GM21723 (cell line): ENCODE results near the gene ZBED4.
"Not testable (repeated sequence)": the region's sequence is repeated elsewhere in the genome, so short reads cannot be mapped to it uniquely, and the experiment has no call there.

Experiments
- ATAC-seq: cut with Tn5 transposase; IDR thresholded peaks from one replicate; pipeline ENCODE4 v1.9.1; 2021; ENCODE audit warnings: mild to moderate bottlenecking, moderate library complexity; ENCODE audit not compliant: unreplicated experiment

The ZBED4 gene, protein sequence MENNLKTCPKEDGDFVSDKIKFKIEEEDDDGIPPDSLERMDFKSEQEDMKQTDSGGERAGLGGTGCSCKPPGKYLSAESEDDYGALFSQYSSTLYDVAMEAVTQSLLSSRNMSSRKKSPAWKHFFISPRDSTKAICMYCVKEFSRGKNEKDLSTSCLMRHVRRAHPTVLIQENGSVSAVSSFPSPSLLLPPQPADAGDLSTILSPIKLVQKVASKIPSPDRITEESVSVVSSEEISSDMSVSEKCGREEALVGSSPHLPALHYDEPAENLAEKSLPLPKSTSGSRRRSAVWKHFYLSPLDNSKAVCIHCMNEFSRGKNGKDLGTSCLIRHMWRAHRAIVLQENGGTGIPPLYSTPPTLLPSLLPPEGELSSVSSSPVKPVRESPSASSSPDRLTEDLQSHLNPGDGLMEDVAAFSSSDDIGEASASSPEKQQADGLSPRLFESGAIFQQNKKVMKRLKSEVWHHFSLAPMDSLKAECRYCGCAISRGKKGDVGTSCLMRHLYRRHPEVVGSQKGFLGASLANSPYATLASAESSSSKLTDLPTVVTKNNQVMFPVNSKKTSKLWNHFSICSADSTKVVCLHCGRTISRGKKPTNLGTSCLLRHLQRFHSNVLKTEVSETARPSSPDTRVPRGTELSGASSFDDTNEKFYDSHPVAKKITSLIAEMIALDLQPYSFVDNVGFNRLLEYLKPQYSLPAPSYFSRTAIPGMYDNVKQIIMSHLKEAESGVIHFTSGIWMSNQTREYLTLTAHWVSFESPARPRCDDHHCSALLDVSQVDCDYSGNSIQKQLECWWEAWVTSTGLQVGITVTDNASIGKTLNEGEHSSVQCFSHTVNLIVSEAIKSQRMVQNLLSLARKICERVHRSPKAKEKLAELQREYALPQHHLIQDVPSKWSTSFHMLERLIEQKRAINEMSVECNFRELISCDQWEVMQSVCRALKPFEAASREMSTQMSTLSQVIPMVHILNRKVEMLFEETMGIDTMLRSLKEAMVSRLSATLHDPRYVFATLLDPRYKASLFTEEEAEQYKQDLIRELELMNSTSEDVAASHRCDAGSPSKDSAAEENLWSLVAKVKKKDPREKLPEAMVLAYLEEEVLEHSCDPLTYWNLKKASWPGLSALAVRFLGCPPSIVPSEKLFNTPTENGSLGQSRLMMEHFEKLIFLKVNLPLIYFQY

GRCh38 chr22:49852898-49853894 is at the start of gene ZBED4:
TSS of gene ZBED4 (plus strand) at chr22:49853844. CDS start at chr22:49883663, 29,819 bp downstream.
- peak; percentile 74 for ATAC-seq

- ATAC-seq = no peak
Observed at GRCh38 chr22:49807129-49807528, 46.5 kb upstream of the ZBED4 start.

- ATAC-seq = no peak
Observed at GRCh38 chr22:49807780-49808708, 45.6 kb upstream of the ZBED4 start.

DNA sequence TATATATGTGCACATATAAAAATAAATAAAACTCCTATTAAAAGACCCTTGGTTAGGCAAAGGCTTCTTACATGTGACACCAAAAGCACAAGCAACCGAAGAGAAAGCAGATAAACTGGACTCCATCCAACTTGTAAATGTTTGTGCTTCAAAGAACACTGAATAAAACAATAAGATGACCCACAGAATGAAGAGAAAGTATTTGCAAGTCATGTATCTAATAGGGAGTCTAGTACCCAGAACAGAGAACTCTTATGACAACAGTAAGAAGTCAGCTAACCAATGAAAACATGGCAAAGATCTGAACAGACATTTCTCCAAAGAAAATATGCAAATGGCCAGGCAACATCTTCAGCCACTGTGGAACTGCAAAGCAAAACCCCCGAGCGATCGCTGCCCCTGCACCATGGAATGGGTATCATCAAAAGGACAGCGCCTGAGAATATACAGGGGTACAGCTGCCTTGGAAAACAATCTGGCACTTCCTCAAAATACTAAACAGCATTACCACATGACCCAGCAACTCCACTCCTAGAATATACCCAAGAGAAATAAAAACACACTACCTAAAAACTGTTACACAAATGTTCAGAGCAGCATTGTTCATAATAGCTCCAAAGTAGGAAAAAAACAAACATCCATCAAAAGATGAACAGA is 43.2 kb upstream of the ZBED4 start:
- no peak for ATAC-seq

- no peak for ATAC-seq
Observed at GRCh38 chr22:49811020-49811791, 42.4 kb upstream of the ZBED4 start.

GRCh38 chr22:49812838-49813237 is 40.8 kb upstream of the ZBED4 start:
- no peak for ATAC-seq

DNA sequence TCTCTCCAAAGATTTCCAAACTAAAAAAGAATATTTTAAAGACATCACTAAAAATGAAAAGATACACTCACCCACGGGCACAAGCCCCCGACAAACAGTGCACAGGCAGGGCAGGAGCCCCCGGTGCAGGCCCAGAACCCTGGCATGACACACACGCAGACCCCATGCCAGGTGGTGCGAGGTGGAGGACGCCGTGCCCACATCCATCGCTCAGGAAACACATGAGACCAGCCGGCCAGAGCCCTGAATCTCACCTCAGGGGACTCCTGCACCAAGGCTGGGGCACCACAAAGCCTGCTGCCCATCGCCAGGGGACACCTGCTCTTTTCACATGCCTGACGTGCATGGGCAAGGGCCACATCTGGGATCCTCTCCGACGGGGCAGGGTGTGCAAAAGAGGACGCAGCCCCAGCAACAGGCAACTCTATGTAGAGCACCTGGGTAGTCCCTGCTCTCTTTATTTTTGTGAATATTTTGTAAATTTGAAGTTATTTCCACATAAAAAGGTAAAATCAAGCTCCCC is 39.4 kb upstream of the ZBED4 start:
- ATAC-seq = no peak

- no peak for ATAC-seq
Observed at GRCh38 chr22:49814856-49815255, 38.8 kb upstream of the ZBED4 start.

- ATAC-seq = no peak
Observed at GRCh38 chr22:49815641-49816091, 38.0 kb upstream of the ZBED4 start.

DNA sequence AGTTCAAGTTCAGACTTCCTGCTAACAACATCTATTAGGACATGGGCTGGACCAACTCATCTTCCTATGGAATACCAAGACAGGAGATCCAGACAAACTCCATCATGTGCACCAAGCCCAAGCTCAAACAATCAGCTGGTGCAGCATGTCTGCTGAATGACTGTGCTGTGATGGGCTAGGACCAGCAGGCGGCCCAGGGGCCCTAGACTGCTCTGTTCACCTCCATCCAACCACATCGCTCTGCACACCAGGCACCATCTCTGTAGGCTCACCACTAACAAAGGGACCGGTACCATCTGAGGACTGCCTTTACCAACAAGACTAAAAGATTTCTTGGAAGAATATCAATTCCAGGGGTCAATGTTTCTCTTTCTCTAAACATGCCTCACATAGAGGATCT is 36.3 kb upstream of the ZBED4 start:
- ATAC-seq = no peak

DNA sequence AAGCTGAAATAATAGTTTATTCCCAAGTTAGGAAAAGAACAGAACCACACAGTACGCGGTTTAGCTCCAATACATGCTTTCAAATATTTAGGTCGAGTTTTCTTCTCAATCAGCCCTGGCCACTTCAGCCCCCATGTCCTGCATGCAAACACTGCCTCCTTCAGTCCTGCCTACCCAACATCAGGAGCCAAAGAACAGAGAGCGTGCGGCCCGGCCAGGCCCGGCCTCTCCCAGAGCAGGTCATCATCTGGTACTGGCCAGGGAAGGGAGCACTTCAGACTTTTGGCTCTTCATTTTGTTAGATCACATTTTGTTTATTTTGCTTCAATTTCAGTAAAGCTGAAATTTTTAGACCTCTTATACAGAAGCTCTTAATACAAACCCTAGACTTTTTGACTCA is 32.7 kb upstream of the ZBED4 start:
- no peak for ATAC-seq

DNA sequence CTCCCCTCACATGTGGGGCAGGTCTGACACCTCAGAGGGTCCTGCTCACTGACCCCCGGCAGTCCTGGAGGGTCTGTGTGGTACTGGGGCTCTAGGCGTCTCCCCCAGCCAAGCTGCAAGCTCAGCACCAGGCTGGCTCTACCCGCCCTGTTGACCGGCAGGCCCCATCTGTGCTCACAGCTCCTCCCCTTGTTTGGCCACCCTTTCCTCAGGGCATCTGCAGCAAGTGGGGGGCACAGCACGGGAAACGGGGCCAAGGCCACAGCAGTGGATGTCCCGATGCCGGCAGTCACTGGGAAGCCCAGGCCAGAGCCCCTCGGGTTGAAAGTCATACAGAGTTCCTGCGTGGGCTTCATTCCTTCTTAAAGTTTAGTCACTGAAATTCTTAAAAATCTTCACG is 31.9 kb upstream of the ZBED4 start:
- not testable (repeated sequence) for ATAC-seq

GRCh38 chr22:49823289-49824045 is 30.2 kb upstream of the ZBED4 start:
- no peak for ATAC-seq

- ATAC-seq = no peak
Observed at GRCh38 chr22:49824185-49824925, 29.3 kb upstream of the ZBED4 start.

DNA sequence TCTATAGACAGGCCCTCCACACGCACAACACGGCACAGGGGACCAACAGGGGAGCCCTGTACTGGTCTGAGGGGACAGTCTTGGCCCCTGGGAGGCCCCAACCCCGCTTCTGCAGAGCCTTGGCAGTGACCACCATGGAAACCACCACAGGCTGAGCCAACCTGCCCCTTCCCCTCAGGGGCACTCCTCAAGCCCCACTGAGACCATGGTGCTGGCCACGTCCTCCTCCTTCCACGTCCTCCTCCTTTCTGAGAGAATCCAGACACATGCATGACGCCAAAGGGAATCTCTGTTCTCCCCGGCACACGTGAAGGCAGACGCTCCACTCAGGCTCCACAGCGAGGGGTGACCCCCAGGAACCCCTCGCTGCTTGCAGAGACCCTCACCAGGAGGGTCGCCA is 28.7 kb upstream of the ZBED4 start:
- no peak for ATAC-seq

GRCh38 chr22:49825436-49825835 is 28.2 kb upstream of the ZBED4 start:
- no peak for ATAC-seq
